Measurements from ENCODE around the gene GOLGB1. TPM values are rescaled to one million over a fixed set of nuclear protein-coding genes. Genes with fewer than 3 reads are reported as not detected.

Gene GOLGB1
- total and polyA plus RNA-seq, 2 of the 4 experiments (the other 2 are of a cell fraction): 13.3 to 30.3 TPM

DNA sequence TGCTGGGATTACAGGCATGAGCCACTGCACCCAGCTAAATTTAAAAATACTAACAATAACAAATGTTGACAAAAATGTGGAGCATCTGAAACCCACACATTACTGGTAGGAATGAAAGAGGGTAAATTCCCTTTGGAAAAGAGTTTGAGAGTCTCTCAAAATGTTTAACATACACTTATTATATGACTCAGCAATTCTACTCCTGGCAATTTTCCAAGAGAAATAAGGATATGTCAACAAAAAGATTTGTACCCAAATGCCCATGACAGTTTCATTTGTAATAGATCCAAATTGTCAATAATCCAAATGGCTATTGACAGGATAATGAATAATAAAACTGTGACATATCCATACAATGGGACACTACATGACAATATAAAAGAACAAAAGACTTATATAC is 97.9 kb downstream of the GOLGB1 start:
- no peak overlapping the region for H3K18ac ChIP-seq (ENCODE audit: low read depth, low read length)
- no peak overlapping the region for H4K91ac ChIP-seq (ENCODE audit: insufficient read depth, low read depth, low read length)
- POLR2A ChIA-PET (ENCODE audit: unreplicated experiment): no interaction called here
- H2AK5ac ChIP-seq (ENCODE audit: low read depth, low read length): no peak overlapping the region
- CTCF ChIA-PET: no interaction called here
- H3K79me1 ChIP-seq (ENCODE audit: low read depth in 1 of 2, low read length in 2 of 2): no peaks in the 10 kb centered on the region
- DNase-seq (no peak), ATAC-seq (ENCODE audit: low read depth) (no peak; the same call in 1 of the 2 replicates)
- H3K9ac ChIP-seq (ENCODE audit: low read depth, low read length): no peak overlapping the region
- H3K14ac ChIP-seq (replicated peaks; ENCODE audit: low read depth, low read length): no peak overlapping the region
- H3K9me1 ChIP-seq (ENCODE audit: insufficient read depth, low read length): no peaks in the 10 kb centered on the region
- BruUV-seq (replicated peaks): no TSS peak
- H3K4ac ChIP-seq (ENCODE audit: low read depth, low read length): no peak overlapping the region
- H3K4me1 ChIP-seq (ENCODE audit: control insufficient read depth, insufficient read depth, low read length): no peaks in the 10 kb centered on the region
- intact Hi-C loops (cut with micrococcal nuclease): no loop called here
- no peak overlapping the region for H3K4me3 ChIP-seq (ENCODE audit: insufficient read depth, low read depth, low read length)
- no peak overlapping the region for H2AFZ ChIP-seq (replicated peaks; ENCODE audit: low read length, poor library complexity)
- H3K4me2 ChIP-seq (ENCODE audit: low read depth, low read length): no peak overlapping the region
- no peak overlapping the region for H2BK15ac ChIP-seq (ENCODE audit: low read depth, low read length)
- dilution Hi-C loops (cut with HindIII; ENCODE audit: low sequenced_read_pairs, unreplicated experiment): no loop called here
- H4K5ac ChIP-seq (ENCODE audit: low read depth, low read length): no peak overlapping the region
- no peak overlapping the region for H3K56ac ChIP-seq (ENCODE audit: extremely low read depth, insufficient read depth, low read length)
- H3K9me3 ChIP-seq (ENCODE audit: control insufficient read depth, insufficient read depth, low read length): no peaks in the 10 kb centered on the region
- no peaks in the 10 kb centered on the region for H3K27me3 ChIP-seq (ENCODE audit: control insufficient read depth, insufficient read depth, low read length)
- H2BK120ac ChIP-seq (ENCODE audit: low read depth, low read length): no peak overlapping the region
- TF ChIP-seq MAZ (IDR thresholded peaks at IDR 0.05; ENCODE audit: borderline replicate concordance, low read depth, low read length): no peak
- peak; percentile 90 for TF ChIP-seq NFE2L2 (IDR thresholded peaks at IDR 0.05; ENCODE audit: low read depth, low read length)
- peak; percentile 90 for TF ChIP-seq MAFK (IDR thresholded peaks at IDR 0.05; ENCODE audit: low read depth, low read length)
- H4K8ac ChIP-seq (ENCODE audit: low read depth in 2 of 2, low read length in 2 of 2): no peak overlapping the region
- no peak overlapping the region for H2BK20ac ChIP-seq (ENCODE audit: low read depth, low read length)
- no peaks in the 10 kb centered on the region for H3K36me3 ChIP-seq (ENCODE audit: control insufficient read depth, insufficient read depth, low read length)
- H3K27ac ChIP-seq (ENCODE audit: insufficient read depth, low read length): no peak overlapping the region
- no peak overlapping the region for H2AK9ac ChIP-seq (replicated peaks; ENCODE audit: low read depth, low read length, poor library complexity)
- H4K20me1 ChIP-seq (ENCODE audit: insufficient read depth, low read length): no peaks in the 10 kb centered on the region
- H2BK5ac ChIP-seq (ENCODE audit: low read depth, low read length, poor library complexity, severe bottlenecking): no peak overlapping the region
- H3K23ac ChIP-seq (ENCODE audit: low read depth, low read length): no peak overlapping the region
- in situ Hi-C loops (cut with MboI; ENCODE audit: low sequenced_read_pairs): no loop called here
